Measurements from ENCODE around the gene EYS. TPM values are rescaled to one million over a fixed set of nuclear protein-coding genes. Genes with fewer than 3 reads are reported as not detected.

The EYS gene
- total and polyA plus RNA-seq, 8 donors: 0.55 to 0.58 TPM; not detected in 6

DNA sequence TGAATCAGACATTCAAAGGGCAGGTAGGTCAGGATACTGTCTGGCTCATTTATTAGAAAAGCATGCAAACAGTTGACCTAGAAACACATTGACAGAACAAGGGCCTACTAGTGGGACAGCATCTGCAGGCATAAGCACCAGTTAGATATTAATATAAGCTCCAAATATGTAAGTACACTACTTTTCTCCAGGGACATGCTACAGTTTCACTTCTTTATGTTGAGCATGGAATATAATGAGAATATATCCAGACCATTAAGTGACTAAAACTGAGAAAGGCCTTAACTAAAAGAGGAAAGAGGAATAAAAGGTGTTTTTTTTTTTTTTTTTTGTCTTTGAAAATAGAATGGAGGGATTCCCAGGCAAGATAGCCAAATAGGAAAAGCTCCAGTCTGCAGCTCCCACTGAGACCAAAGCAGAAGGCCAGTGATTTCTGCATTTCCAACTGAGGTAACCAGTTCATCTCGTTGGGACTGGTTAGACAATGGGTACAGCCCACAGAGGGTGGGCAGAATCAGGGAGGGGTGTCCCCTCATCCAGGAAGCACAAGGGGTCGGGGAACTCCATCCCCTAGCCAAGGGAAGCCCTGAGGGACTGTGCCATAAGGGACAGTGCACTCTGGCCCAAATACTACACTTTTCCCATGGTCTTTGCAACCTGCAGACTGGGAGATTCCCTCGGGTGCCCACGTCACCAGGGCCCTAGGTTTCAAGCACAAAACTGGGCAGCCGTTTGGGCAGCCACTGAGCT is 1819.8 kb downstream of the EYS start:
- H3K9me3 ChIP-seq: peaks cover 0 to 6% (median 0%) of the 10 kb centered on the region in 4 donors
- H3K36me3 ChIP-seq: no peaks in the 10 kb centered on the region
- no peak overlapping the region for H3K27ac ChIP-seq
- no peak overlapping the region for H3K4me3 ChIP-seq
- intact Hi-C loops (cut with DNase I; ENCODE audit: low total_unique reads): no loop called here
- H3K4me1 ChIP-seq: no peaks in the 10 kb centered on the region
- no peak for DNase-seq
- TF ChIP-seq, protein P1, sequence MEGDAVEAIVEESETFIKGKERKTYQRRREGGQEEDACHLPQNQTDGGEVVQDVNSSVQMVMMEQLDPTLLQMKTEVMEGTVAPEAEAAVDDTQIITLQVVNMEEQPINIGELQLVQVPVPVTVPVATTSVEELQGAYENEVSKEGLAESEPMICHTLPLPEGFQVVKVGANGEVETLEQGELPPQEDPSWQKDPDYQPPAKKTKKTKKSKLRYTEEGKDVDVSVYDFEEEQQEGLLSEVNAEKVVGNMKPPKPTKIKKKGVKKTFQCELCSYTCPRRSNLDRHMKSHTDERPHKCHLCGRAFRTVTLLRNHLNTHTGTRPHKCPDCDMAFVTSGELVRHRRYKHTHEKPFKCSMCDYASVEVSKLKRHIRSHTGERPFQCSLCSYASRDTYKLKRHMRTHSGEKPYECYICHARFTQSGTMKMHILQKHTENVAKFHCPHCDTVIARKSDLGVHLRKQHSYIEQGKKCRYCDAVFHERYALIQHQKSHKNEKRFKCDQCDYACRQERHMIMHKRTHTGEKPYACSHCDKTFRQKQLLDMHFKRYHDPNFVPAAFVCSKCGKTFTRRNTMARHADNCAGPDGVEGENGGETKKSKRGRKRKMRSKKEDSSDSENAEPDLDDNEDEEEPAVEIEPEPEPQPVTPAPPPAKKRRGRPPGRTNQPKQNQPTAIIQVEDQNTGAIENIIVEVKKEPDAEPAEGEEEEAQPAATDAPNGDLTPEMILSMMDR (IDR thresholded peaks at IDR 0.05): no peak
- TF ChIP-seq POLR2AphosphoS5 (IDR thresholded peaks at IDR 0.05) (no peak), POLR2A (IDR thresholded peaks at IDR 0.05) (no peak), EP300 (IDR thresholded peaks at IDR 0.05) (no peak)
- H3K27me3 ChIP-seq: no peaks in the 10 kb centered on the region
- WGBS, 5 donors: 66 to 82% (median 78%) methylated on average over 4 to 5 of the region's 5 CpGs

DNA sequence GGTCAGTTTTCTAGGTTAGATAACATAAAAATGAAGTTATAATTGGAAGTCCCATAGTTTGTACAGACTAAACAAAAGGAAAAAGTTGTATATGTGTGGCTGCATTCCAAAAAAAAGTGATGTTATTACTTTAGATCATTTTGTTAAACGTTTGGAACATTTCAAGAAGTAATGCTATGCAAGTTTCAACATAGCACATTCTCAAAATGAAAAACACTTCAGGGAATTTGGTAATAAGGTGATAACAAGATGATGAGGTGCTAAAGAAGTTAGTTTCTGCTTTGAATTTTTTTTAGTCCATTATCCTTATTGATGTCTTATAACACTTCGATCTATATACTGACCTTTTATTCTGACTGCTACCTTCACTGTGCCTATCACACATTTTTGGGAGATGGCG is 1820.7 kb downstream of the EYS start:
- TF ChIP-seq, protein P1 (IDR thresholded peaks at IDR 0.05): no peak
- TF ChIP-seq POLR2A (IDR thresholded peaks at IDR 0.05) (no peak), EP300 (IDR thresholded peaks at IDR 0.05) (no peak), POLR2AphosphoS5 (IDR thresholded peaks at IDR 0.05) (no peak)
- Histone ChIP-seq H3K36me3 (no peaks in the 10 kb centered on the region), H3K27me3 (no peaks in the 10 kb centered on the region), H3K4me1 (no peaks in the 10 kb centered on the region), H3K4me3 (no peak overlapping the region), H3K27ac (no peak overlapping the region), H3K9me3 (peaks cover 0 to 6% (median 0%) of the 10 kb centered on the region in 4 donors)
- intact Hi-C loops (cut with DNase I; ENCODE audit: low total_unique reads): no loop called here
- WGBS, 5 donors: 68 to 84% (median 77%) methylated on average over 3 of the region's 3 CpGs
- DNase-seq: no peak

DNA sequence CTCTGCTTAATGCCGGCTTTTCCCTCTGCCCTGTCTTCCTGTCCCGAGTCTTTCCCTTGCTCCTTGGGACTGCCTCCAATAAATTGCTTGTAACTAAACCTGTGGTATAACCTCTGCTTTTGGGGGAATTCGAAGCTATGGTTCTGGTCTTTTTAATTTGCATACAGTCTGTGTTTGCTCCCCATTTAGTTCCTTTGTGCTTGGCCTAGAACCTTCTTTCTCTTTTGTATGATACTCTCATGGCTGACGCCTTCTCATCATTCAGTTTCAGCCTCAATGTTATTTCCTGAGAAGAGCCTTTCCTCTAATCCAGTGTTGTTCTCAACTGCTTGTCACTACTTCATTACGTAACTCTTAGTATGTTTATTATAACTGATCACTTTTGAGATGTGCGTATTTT is 1823.4 kb downstream of the EYS start:
- H3K27me3 ChIP-seq: no peaks in the 10 kb centered on the region
- WGBS, 5 donors: 82 to 90% (median 86%) methylated on average over 6 of the region's 6 CpGs
- peaks cover 0 to 10% (median 4%) of the 10 kb centered on the region in 4 donors for H3K9me3 ChIP-seq
- DNase-seq: no peak
- intact Hi-C loops (cut with DNase I; ENCODE audit: low total_unique reads): no loop called here
- H3K4me1 ChIP-seq: no peaks in the 10 kb centered on the region
- H3K36me3 ChIP-seq: no peaks in the 10 kb centered on the region
- no peak for TF ChIP-seq POLR2A (IDR thresholded peaks at IDR 0.05)
- no peak for TF ChIP-seq POLR2AphosphoS5 (IDR thresholded peaks at IDR 0.05)
- no peak for TF ChIP-seq EP300 (IDR thresholded peaks at IDR 0.05)
- TF ChIP-seq, protein P1 (IDR thresholded peaks at IDR 0.05): no peak
- H3K4me3 ChIP-seq: no peak overlapping the region
- H3K27ac ChIP-seq: no peak overlapping the region

DNA sequence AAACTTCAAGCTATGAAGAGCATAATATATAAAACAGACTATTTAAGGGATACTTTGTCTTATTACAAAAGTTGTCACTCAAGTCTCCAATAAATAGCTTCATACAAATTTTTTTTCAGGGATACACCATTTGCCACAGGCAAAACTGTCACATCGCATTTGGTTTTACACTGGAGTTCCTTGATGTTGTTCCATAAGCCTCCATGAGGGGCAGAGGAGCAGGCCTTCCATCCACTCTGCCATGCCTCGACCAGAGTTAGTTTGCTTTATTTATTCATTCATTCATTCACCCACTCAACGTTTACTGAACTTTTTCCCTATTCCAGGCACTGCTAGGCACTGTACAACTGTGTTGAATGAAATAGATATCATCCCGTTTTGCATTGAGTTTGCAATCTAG is 1824.8 kb downstream of the EYS start:
- Histone ChIP-seq H3K4me3 (no peak overlapping the region), H3K36me3 (no peaks in the 10 kb centered on the region), H3K9me3 (peaks cover 0 to 11% (median 9%) of the 10 kb centered on the region in 4 donors), H3K4me1 (no peaks in the 10 kb centered on the region), H3K27ac (no peak overlapping the region), H3K27me3 (no peaks in the 10 kb centered on the region)
- intact Hi-C loops (cut with DNase I; ENCODE audit: low total_unique reads): no loop called here
- TF ChIP-seq, protein P1 (IDR thresholded peaks at IDR 0.05): peak in 1 of 7 experiments; percentile 5
- no peak for TF ChIP-seq POLR2AphosphoS5 (IDR thresholded peaks at IDR 0.05)
- no peak for DNase-seq
- WGBS, 5 donors: 38 to 58% (median 49%) methylated on average over 4 of the region's 4 CpGs

Measured in stomach (tissue), 9 donors.